Neural cell (in vitro differentiated cells): Measurements from ENCODE around the gene ZNF610. TPM values are rescaled to one million over a fixed set of nuclear protein-coding genes. Genes with fewer than 3 reads are reported as not detected.

Experiments used
- H2AFZ ChIP-seq: fragments of 200-600, 300-800 bp; sonication (generic), shearing (Covaris generic); 2 replicates; pipeline ENCODE4 v1.6.0; 2014; ENCODE audit warnings: low read depth, mild to moderate bottlenecking, antibody characterized with exemption, low read length, moderate library complexity
- H3F3A ChIP-seq: fragments of 200-600 bp; shearing (Covaris generic); 2 replicates; pipeline ENCODE4 v1.6.1; 2016; ENCODE audit warnings: mild to moderate bottlenecking, moderate library complexity, mixed read lengths, antibody characterized with exemption, low read length; ENCODE audit not compliant: insufficient read depth, poor library complexity, severe bottlenecking
- H3K27ac ChIP-seq: fragments of 200-600, 300-800 bp; sonication (generic), shearing (Covaris generic); 2 replicates; pipeline ENCODE4 v1.5.1; 2014; ENCODE audit warnings: mild to moderate bottlenecking, low read length, moderate library complexity
- H3K27me3 ChIP-seq: fragments of 300-800, 200-600 bp; sonication (generic), shearing (Covaris generic); 2 replicates; pipeline ENCODE4 v1.6.0; 2014; ENCODE audit warnings: mild to moderate bottlenecking, low read depth, low read length, moderate library complexity; ENCODE audit not compliant: insufficient read depth
- H3K36me3 ChIP-seq: fragments of 300-800, 200-600 bp; sonication (generic), shearing (Covaris generic); 2 replicates; pipeline ENCODE4 v1.5.1; 2014; ENCODE audit warnings: mild to moderate bottlenecking, antibody characterized with exemption, low read length, moderate library complexity; ENCODE audit not compliant: insufficient read depth
- H3K4me2 ChIP-seq: fragments of 300-800, 200-600 bp; sonication (generic), shearing (Covaris generic); 2 replicates; pipeline ENCODE4 v1.6.0; 2014; ENCODE audit warnings: mild to moderate bottlenecking, low read length
- H3K4me3 ChIP-seq: fragments of 300-800, 200-600 bp; sonication (generic), shearing (Covaris generic); 2 replicates; pipeline ENCODE4 v1.5.1; 2014; ENCODE audit warnings: mild to moderate bottlenecking, low read length, moderate library complexity
- H3K79me2 ChIP-seq: fragments of 200-600 bp; shearing (Covaris generic); replicated peaks from 2 replicates; pipeline ENCODE4 v1.6.0; 2014; ENCODE audit warnings: mild to moderate bottlenecking, low read length, moderate library complexity; ENCODE audit not compliant: insufficient read depth
- H3K9ac ChIP-seq: fragments of 300-800, 200-600 bp; sonication (generic), shearing (Covaris generic); 2 replicates; pipeline ENCODE4 v1.6.1; 2016; ENCODE audit warnings: mild to moderate bottlenecking, low read length, mixed read lengths
- H3K9me2 ChIP-seq: fragments of 200-600 bp; shearing (Covaris generic); 2 replicates; pipeline ENCODE4 v1.6.1; 2016; ENCODE audit warnings: mild to moderate bottlenecking, low read length, mixed read lengths; ENCODE audit not compliant: insufficient read depth
- H3K9me3 ChIP-seq: fragments of 200-600, 300-800 bp; sonication (generic), shearing (Covaris generic); 2 replicates; pipeline ENCODE4 v1.6.1; 2016; ENCODE audit warnings: mild to moderate bottlenecking, mixed run types, low read length, moderate library complexity, mixed read lengths
- H4K20me1 ChIP-seq: fragments of 200-600 bp; shearing (Covaris generic); 2 replicates; pipeline ENCODE4 v1.6.1; 2016; ENCODE audit warnings: mild to moderate bottlenecking, mixed run types; ENCODE audit not compliant: insufficient read depth
- CTCF ChIP-seq: fragments of 450-650 bp; IDR thresholded peaks from 2 replicates; pipeline ENCODE4 v1.5.1; 2014; ENCODE audit warnings: antibody characterized with exemption, mild to moderate bottlenecking, moderate library complexity; ENCODE audit not compliant: poor library complexity, severe bottlenecking
- EP300 ChIP-seq: fragments of 450-650 bp; conservative IDR thresholded peaks from 2 replicates; pipeline ENCODE4 v1.6.1; 2014; ENCODE audit warnings: antibody characterized with exemption, mild to moderate bottlenecking, moderate library complexity; ENCODE audit not compliant: poor library complexity, severe bottlenecking
- EZH2 ChIP-seq: fragments of 200-600, 300-800 bp; shearing (Covaris generic), sonication (generic); IDR thresholded peaks from 2 replicates; pipeline ENCODE4 v1.6.1; 2014; ENCODE audit warnings: antibody characterized with exemption, low read length, borderline replicate concordance, mild to moderate bottlenecking; ENCODE audit not compliant: insufficient read depth, poor library complexity, severe bottlenecking
- MXI1 ChIP-seq: fragments of 450-650 bp; conservative IDR thresholded peaks from 2 replicates; pipeline ENCODE4 v1.6.1; 2014; ENCODE audit warnings: antibody characterized with exemption, mild to moderate bottlenecking; ENCODE audit not compliant: poor library complexity, severe bottlenecking
- POLR2AphosphoS5 ChIP-seq: IDR thresholded peaks from 2 replicates; pipeline ENCODE4 v1.6.1; 2012
- RAD21 ChIP-seq: fragments of 450-650 bp; conservative IDR thresholded peaks from 2 replicates; pipeline ENCODE4 v1.6.1; 2014; ENCODE audit warnings: antibody characterized with exemption, mild to moderate bottlenecking, moderate library complexity
- REST ChIP-seq: IDR thresholded peaks from 2 replicates; pipeline ENCODE4 v1.6.1; 2012; ENCODE audit warnings: borderline replicate concordance
- SMC3 ChIP-seq: fragments of 450-650 bp; conservative IDR thresholded peaks from 2 replicates; pipeline ENCODE4 v1.6.1; 2014; ENCODE audit warnings: antibody characterized with exemption, mild to moderate bottlenecking, moderate library complexity; ENCODE audit not compliant: poor library complexity
- TAF1 ChIP-seq: IDR thresholded peaks from 2 replicates; pipeline ENCODE4 v1.6.1; 2012; ENCODE audit warnings: low read depth
- polyA plus RNA-seq: library from polyadenylated mRNA; depleted of rRNA; stranded (reverse); fragments of >200 nt; gene quantifications from 2 replicates; pipeline ENCODE4 v1.2.3, GENCODE V29; 2014

Gene ZNF610
- polyA plus RNA-seq, 1 donor from 2014 or later: 28.3 TPM

- no peak for TF ChIP-seq CTCF
- no peak for TF ChIP-seq REST
- no peak for TF ChIP-seq RAD21
- no peak for TF ChIP-seq MXI1
- no peak for TF ChIP-seq EZH2
- no peak for TF ChIP-seq POLR2AphosphoS5
- TF ChIP-seq TAF1: no peak
- TF ChIP-seq EP300: no peak
- TF ChIP-seq SMC3: no peak
- Histone ChIP-seq H2AFZ (no peak overlapping the region), H3K36me3 (peaks cover 6% of the 10 kb centered on the region), H3K9me2 (no peaks in the 10 kb centered on the region), H3K9me3 (no peaks in the 10 kb centered on the region), H3K4me2 (no peak overlapping the region), H3K27me3 (no peaks in the 10 kb centered on the region), H4K20me1 (no peaks in the 10 kb centered on the region), H3F3A (no peaks in the 10 kb centered on the region), H3K79me2 (no peaks in the 10 kb centered on the region), H3K9ac (no peak overlapping the region), H3K4me3 (peak overlapping the region; percentile 46), H3K27ac (no peak overlapping the region)
Observed at GRCh38 chr19:52398081-52398441, 62.0 kb downstream of the ZNF610 start.

DNA sequence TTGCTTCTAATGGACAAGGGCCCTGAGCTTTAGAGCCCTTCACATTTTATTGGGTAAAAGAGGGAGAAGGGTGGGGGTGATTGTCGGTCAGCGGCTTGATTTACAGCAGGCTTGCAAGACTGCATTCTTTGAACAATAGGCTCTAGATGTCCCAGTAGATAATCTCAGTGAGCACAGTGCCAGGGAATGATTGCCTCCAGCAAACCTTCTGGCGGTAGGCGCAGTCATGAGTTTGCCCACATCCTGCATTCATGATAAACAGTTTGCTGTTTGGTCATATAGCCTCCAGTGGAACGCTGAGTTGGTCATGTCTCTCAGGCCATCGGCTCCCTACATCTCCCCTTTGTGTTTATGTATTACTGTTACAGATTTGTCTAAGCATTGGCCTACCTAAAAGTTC, 74.2 kb downstream of the ZNF610 start:
- TF ChIP-seq CTCF: no peak
- TF ChIP-seq REST: no peak
- TF ChIP-seq RAD21: no peak
- no peak for TF ChIP-seq EZH2
- TF ChIP-seq EP300: no peak
- no peak for TF ChIP-seq SMC3
- TF ChIP-seq MXI1: no peak
- TF ChIP-seq POLR2AphosphoS5: no peak
- no peaks in the 10 kb centered on the region for H3F3A ChIP-seq
- H3K27me3 ChIP-seq: no peaks in the 10 kb centered on the region
- no peaks in the 10 kb centered on the region for H3K36me3 ChIP-seq
- H3K4me2 ChIP-seq: no peak overlapping the region
- no peaks in the 10 kb centered on the region for H3K79me2 ChIP-seq
- no peaks in the 10 kb centered on the region for H4K20me1 ChIP-seq
- H3K4me3 ChIP-seq: no peak overlapping the region
- H3K9me3 ChIP-seq: peaks cover 8% of the 10 kb centered on the region
- H3K9me2 ChIP-seq: no peaks in the 10 kb centered on the region
- H2AFZ ChIP-seq: no peak overlapping the region
- H3K27ac ChIP-seq: no peak overlapping the region
- H3K9ac ChIP-seq: no peak overlapping the region
